Fibroblast of pulmonary artery (primary cell): ENCODE measurements around the gene UBL3.

ENCODE experiments used
- DNase-seq: peaks from one replicate; pipeline ENCODE4 v3.0.0-alpha.2; 2010; ENCODE audit warnings: low read depth
- H3K4me3 ChIP-seq: replicated peaks from 2 replicates; pipeline ENCODE4 v1.5.1; 2011; ENCODE audit warnings: low read depth, mild to moderate bottlenecking, control low read depth, low read length, moderate library complexity
- TF ChIP-seq, protein P1 (sequence below): IDR thresholded peaks from 2 replicates; pipeline ENCODE4 v1.5.1; 2011; ENCODE audit warnings: mild to moderate bottlenecking, control low read depth, low read length, inconsistent platforms; ENCODE audit errors: missing control alignments

The UBL3 gene

DNA sequence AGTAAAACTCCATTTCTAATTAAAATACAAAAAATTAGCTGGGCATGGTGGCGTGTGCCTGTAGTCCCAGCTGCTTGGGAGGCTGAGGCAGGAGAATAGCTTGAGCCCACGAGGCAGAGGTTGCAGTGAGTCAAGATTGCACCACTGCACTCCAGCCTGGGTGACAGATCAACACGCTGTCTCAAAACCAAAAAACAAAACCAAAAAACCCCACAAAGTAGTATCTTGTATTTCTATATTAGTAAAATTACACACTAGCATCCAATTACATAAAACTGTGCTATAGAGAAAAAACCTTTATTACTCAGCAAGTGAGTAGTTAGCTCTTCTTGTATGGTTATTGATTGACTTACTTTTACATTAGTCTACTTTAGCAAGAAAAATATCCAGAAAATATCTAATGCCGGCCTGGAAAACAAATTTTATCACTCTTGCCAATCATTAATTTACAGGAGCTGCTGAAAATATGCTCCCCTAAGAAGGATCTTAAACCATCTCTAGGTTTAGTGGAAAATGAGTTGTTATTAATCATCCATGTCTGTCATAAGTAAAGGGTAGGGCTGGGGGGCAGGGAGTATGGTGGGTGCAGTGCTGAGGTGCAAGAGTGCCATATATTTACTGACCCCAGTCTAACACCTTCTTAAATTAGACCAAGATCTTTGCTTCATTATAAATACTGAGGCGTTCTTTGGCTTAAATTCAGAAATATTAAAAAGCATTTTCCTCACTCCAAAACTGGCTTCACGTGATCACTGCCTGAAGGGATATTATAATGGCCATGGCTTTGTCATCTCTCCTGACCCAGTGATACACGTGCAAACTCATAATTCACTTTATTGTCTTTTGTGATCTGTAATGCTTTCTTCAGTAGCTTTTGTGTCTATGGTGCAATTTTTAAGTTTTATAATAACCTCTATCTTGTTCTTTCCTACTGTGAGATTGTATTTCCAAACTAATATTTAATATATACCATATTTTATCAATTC lies 44.1 kb downstream of the UBL3 start:
- TF ChIP-seq, protein P1, sequence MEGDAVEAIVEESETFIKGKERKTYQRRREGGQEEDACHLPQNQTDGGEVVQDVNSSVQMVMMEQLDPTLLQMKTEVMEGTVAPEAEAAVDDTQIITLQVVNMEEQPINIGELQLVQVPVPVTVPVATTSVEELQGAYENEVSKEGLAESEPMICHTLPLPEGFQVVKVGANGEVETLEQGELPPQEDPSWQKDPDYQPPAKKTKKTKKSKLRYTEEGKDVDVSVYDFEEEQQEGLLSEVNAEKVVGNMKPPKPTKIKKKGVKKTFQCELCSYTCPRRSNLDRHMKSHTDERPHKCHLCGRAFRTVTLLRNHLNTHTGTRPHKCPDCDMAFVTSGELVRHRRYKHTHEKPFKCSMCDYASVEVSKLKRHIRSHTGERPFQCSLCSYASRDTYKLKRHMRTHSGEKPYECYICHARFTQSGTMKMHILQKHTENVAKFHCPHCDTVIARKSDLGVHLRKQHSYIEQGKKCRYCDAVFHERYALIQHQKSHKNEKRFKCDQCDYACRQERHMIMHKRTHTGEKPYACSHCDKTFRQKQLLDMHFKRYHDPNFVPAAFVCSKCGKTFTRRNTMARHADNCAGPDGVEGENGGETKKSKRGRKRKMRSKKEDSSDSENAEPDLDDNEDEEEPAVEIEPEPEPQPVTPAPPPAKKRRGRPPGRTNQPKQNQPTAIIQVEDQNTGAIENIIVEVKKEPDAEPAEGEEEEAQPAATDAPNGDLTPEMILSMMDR = no peak
- H3K4me3 ChIP-seq = no peak overlapping the region
- no peak for DNase-seq

DNA sequence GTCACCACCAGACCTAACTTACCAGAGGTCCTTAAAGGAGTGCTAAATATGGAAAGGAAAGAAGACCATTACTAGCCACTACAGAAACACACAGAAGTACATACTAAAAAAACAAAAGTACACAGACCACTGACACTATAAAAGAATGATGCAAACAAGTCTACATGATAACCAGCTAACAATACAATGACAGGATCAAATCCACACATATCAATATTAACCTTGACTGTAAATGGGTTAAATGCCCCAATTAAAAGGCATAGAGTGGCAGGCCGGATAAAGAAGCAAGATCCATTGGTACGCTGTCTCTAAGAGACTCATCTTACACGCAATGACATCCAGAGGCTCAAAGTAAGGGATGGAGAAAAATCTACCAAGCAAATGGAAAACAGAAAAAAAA lies 47.2 kb downstream of the UBL3 start:
- TF ChIP-seq, protein P1 = no peak
- DNase-seq = no peak
- H3K4me3 ChIP-seq = no peak overlapping the region

DNA sequence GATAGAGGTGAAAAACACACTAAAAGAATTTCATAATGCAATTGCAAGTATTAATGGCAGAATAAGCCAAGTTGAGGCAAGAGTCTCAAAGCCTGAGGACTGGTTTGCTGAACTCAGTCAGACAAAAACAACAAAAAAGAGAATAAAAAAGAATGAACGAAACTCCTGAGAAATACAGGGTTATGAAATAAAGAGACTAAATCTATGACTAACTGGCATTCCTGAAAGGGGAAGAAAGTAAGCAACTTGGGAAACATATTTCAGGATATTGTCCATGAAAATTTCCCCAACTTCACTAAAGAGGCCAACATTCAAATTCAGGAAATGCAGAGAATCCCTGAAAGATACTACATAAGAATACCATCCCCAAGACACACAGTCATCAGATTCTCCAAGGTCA lies 47.8 kb downstream of the UBL3 start:
- TF ChIP-seq, protein P1 = no peak
- DNase-seq = peak; percentile 18

DNA sequence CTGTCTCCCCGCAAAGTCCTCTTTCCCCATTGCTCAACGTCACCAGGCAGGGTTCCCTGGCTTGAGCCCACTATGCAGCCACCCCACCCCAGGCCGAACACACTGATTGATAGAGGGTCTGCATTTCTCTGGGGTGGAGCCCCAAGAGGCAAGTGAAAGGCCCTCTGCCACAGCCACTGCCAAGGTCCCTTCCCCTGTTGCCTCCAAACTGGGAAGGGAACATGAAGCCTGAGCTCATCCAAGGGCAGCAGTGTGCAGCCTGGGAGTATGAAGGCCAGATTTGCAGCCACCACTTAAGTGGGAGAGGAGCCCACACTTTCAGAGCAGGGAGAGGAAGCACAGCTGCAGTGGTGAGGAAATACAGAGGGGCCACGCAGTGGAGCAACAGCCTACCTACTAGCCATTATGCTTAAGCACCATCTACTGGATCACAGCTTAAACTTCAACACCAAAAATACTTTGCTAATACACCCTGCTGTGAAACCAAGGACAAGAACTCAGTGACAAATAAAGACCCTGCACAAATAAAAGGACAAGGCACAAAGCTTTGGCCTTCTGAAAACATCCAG lies 48.6 kb downstream of the UBL3 start:
- no peak overlapping the region for H3K4me3 ChIP-seq
- TF ChIP-seq, protein P1 = no peak
- DNase-seq = peak; percentile 18

More for the DNA sequence above, 47.8 kb downstream of the UBL3 start:
- no peak overlapping the region for H3K4me3 ChIP-seq

DNA sequence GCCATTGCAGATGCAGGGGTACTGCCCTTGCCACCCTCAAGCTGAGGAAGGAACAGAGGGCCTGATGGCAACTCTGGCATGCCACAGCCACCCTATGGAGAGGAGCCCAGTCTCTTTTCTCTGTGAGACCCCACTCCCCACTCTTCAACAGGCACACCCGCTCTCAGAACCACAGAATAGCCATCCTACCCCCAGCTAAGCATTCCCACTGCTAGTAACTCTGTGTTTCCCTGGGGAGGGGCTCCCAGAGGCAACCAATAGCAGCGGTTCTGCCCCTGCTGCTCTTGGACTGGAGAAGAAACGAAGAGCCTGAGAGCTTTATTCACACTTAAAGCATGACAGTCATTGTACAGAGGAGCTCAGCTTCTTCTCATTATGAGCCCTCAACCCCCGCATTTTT lies 49.3 kb downstream of the UBL3 start:
- no peak for DNase-seq
- no peak overlapping the region for H3K4me3 ChIP-seq
- TF ChIP-seq, protein P1 = no peak

DNA sequence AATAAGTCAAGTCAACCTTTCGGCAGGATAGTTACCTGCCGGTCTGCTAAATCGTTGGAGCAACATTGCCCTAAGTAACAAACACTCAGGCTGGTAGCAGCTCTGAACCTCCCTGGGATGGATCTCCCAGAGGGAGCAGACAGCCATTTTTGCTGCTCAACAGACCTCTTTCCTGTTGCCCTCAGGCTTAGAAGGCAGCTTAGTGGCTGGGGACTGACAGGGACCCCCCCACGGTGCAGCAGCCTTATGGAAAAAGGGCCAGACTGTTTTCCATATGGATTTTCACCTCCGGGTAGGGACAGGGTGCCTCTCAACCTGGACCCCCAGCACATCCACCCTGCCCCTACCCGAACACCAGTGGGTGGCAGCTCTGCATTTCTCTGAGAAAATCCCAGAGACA lies 49.7 kb downstream of the UBL3 start:
- DNase-seq = no peak
- no peak overlapping the region for H3K4me3 ChIP-seq
- TF ChIP-seq, protein P1 = no peak

DNA sequence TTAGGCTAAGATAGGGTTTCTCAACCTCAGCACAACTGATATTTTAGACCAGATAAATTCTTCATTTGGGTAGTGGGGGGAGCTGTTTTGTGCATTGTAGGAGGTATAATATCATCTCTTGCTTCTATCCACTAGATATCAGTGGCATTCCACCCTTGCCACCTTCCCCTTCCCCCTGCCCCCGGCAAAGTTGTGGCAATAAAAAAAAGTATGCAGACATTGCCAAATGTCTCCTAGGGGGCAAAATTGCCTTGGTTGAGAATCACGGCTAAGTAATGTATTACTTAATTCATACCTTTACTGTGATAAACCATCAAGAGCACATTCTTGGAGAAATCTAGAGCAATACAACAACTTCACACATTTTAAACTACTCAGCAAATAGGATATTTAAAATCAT lies 51.4 kb downstream of the UBL3 start:
- no peak overlapping the region for H3K4me3 ChIP-seq
- TF ChIP-seq, protein P1 = no peak
- DNase-seq = no peak
